Measurements from ENCODE around the gene LRSAM1. TPM values are rescaled to one million over a fixed set of nuclear protein-coding genes. Genes with fewer than 3 reads are reported as not detected.

The LRSAM1 gene
- total and polyA plus RNA-seq, 2 of the 8 experiments (the other 6 are each of a cell fraction or from before 2014, with no cell fraction given), result 9.7 to 18.3 TPM

DNA sequence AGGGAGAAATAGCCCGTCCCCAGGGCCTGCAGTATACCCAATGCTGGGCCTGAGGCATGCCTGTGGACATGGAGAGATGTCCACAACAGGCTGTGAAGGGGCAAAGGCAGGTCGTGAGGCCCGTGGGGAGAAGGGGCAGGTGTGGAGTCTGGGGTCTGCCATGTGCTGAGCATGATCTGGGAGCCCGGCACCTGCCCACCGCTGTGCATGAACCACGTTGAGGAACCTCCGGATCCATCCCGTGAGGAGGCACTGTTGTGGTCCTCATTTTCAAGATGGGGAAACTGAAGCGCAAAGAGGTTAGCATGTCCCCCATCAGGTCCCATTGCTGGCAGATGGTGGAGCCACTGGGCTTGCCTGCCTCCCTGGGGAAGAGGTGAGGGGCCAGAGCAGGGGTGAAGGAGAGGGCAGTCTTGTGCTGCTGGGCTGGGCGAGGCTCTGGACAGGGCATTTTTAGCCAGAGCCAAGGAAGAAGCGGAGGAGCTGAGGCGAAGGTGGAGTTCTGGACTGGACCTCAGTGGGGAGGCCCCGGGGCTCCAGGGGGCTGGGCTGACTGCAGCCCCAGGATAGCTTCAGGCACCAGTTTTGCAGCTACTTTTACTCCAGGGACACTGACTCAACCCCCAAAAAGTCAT lies 46.5 kb downstream of the LRSAM1 start:
- H3K23ac ChIP-seq (ENCODE audit: insufficient read length), result no peak overlapping the region
- no peak overlapping the region for H2BK20ac ChIP-seq (ENCODE audit: low read length)
- no peak overlapping the region for H3K4me3 ChIP-seq (ENCODE audit: extremely low read depth in 1 of 4, insufficient read depth in 2 of 4, low read depth in 3 of 4, low read length in 4 of 4)
- ChIA-PET POLR2A (ENCODE audit: partially characterized antibody) (no interaction called here), CTCF (ENCODE audit: partially characterized antibody) (interaction anchor here (0.8 to 0.9 kb wide), 3 partner anchors 28 to 42 kb away, joined by 3 read pairs; no protein-coding TSS in a partner anchor)
- 93% methylated on average over 13 of the region's 13 CpGs; no CpG with 5 or more reads in 1 of the 2 experiments for WGBS, 2 experiments (ENCODE audit: extremely low coverage in 1 of 2, insufficient coverage in 1 of 2, insufficient read length in 1 of 2, insufficient replicate concordance in 2 of 2, low coverage in 1 of 2, low lambda C conversion rate in 2 of 2, missing lambda C conversion rate in 1 of 2)
- H3K36me3 ChIP-seq (ENCODE audit: control insufficient read depth in 2 of 4, insufficient read depth in 4 of 4, low read length in 3 of 4), result peaks cover 3 to 7% (median 5%) of the 10 kb centered on the region in 4 experiments; a peak in 5 of 8 replicates
- H3K23me2 ChIP-seq (ENCODE audit: low read depth, low read length), result no peaks in the 10 kb centered on the region
- no peak for FAIRE-seq
- no peaks in the 10 kb centered on the region for H3K27me3 ChIP-seq (replicated peaks in 1 of 4; ENCODE audit: control insufficient read depth in 3 of 4, extremely low read depth in 1 of 4, insufficient read depth in 3 of 4, low read length in 3 of 4)
- no peak overlapping the region for H3K56ac ChIP-seq (replicated peaks; ENCODE audit: insufficient read length, low read depth, low read length)
- no peak overlapping the region for H3K18ac ChIP-seq (ENCODE audit: extremely low read depth, low read length)
- no peak for DNase-seq (ENCODE audit: low read depth in 1 of 2, low spot score in 2 of 2)
- H2BK15ac ChIP-seq (ENCODE audit: low read length), result no peak overlapping the region
- no peak overlapping the region for H2BK5ac ChIP-seq (ENCODE audit: low read depth, low read length)
- H2AFZ ChIP-seq (ENCODE audit: low read length), result no peak overlapping the region
- no peak overlapping the region for H3K4me2 ChIP-seq (ENCODE audit: insufficient read depth in 1 of 2, low read depth in 2 of 2, low read length in 2 of 2)
- no peak overlapping the region for H3K9ac ChIP-seq (replicated peaks in 1 of 4; ENCODE audit: extremely low read depth in 1 of 4, low read depth in 3 of 4, low read length in 3 of 4)
- H3K4me1 ChIP-seq (replicated peaks in 1 of 4; ENCODE audit: control insufficient read depth in 3 of 4, insufficient read depth in 4 of 4, low read length in 3 of 4), result no peaks in the 10 kb centered on the region
- H4K91ac ChIP-seq (replicated peaks; ENCODE audit: insufficient read length, low read length), result no peak overlapping the region
- H2BK120ac ChIP-seq (replicated peaks; ENCODE audit: low read depth, low read length), result no peak overlapping the region
- H4K8ac ChIP-seq (ENCODE audit: extremely low read depth, insufficient read depth, low read length), result no peak overlapping the region
- H3K79me1 ChIP-seq (ENCODE audit: low read depth, low read length), result no peaks in the 10 kb centered on the region
- H4K5ac ChIP-seq (ENCODE audit: insufficient read length, low read depth, low read length), result no peak overlapping the region
- no peaks in the 10 kb centered on the region for H4K20me1 ChIP-seq (replicated peaks in 1 of 2; ENCODE audit: control insufficient read depth in 1 of 2, insufficient read depth in 2 of 2, low read length in 2 of 2)
- H3K14ac ChIP-seq (ENCODE audit: insufficient read length), result no peak overlapping the region
- no peak overlapping the region for H3K27ac ChIP-seq (ENCODE audit: low read depth, low read length)
- no peak overlapping the region for H2AK5ac ChIP-seq (ENCODE audit: low read depth, low read length)
- no peak overlapping the region for H2BK12ac ChIP-seq (ENCODE audit: low read depth, low read length)
- no peak overlapping the region for H3K4ac ChIP-seq (replicated peaks; ENCODE audit: insufficient read length, low read depth, low read length)
- H3K79me2 ChIP-seq (ENCODE audit: control insufficient read depth in 1 of 2, insufficient read depth in 2 of 2, low read length in 2 of 2), result no peaks in the 10 kb centered on the region
- no peaks in the 10 kb centered on the region for H3K9me3 ChIP-seq (ENCODE audit: insufficient read depth in 2 of 2, low read depth in 1 of 2, low read length in 1 of 2)
- no peak for TF ChIP-seq GTF2F1 (IDR thresholded peaks at IDR 0.05; ENCODE audit: borderline replicate concordance, low read depth, low read length)
- no peak for TF ChIP-seq SIRT6 (IDR thresholded peaks at IDR 0.05; ENCODE audit: low read length)
- TF ChIP-seq BACH1 (IDR thresholded peaks at IDR 0.05; ENCODE audit: low read length), result no peak
- no peak for TF ChIP-seq RBBP5 (IDR thresholded peaks at IDR 0.05; ENCODE audit: borderline replicate concordance, low read depth, low read length)
- no peak for TF ChIP-seq SP1 (IDR thresholded peaks at IDR 0.05; ENCODE audit: low read depth, low read length)
- TF ChIP-seq RNF2 (IDR thresholded peaks at IDR 0.05; ENCODE audit: borderline replicate concordance, low read depth, low read length, missing control alignments, poor library complexity, severe bottlenecking), result no peak
- TF ChIP-seq, protein P1, sequence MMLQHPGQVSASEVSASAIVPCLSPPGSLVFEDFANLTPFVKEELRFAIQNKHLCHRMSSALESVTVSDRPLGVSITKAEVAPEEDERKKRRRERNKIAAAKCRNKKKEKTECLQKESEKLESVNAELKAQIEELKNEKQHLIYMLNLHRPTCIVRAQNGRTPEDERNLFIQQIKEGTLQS (IDR thresholded peaks at IDR 0.05; ENCODE audit: insufficient read depth, low read depth, low read length), result no peak
- TF ChIP-seq TAF1 (IDR thresholded peaks at IDR 0.05; ENCODE audit: low read depth, low read length), result no peak
- no peak for TF ChIP-seq HDAC2 (IDR thresholded peaks at IDR 0.05; ENCODE audit: borderline replicate concordance in 1 of 2, low read depth in 2 of 2, low read length in 2 of 2)
- no peak for TF ChIP-seq TAF7 (optimal IDR thresholded peaks at IDR 0.05; ENCODE audit: borderline replicate concordance, low read depth, low read length)
- TF ChIP-seq MAFK (IDR thresholded peaks at IDR 0.05; ENCODE audit: low read depth, low read length), result no peak

Measured in H1 (cell line).